ENCODE measurements around the gene SERPINE3.

GRCh38 chr13:51326777-51327176, 12.7 kb upstream of the SERPINE3 start:
- no peak for TF ChIP-seq CTCF (optimal IDR thresholded peaks at IDR 0.05 in 1 of 3, IDR thresholded peaks at IDR 0.05 in 1 of 3, conservative IDR thresholded peaks at IDR 0.05 in 1 of 3; ENCODE audit: extremely low read depth in 1 of 3, insufficient read depth in 2 of 3, low read length in 3 of 3)
- TF ChIP-seq EZH2 (IDR thresholded peaks at IDR 0.05; ENCODE audit: low read length) = no peak
